K562 (cell line): Measurements from ENCODE around the gene SFXN2. TPM values are rescaled to one million over a fixed set of nuclear protein-coding genes. Genes with fewer than 3 reads are reported as not detected.

Experiments
- ATAC-seq: fragments of 200-7000 bp; cut with Tn5 transposase; 3 replicates; pipeline ENCODE4 v1.9.1; 2020; ENCODE audit warnings: moderate library complexity
- BruUV-seq: library from RNA; stranded (reverse); fragments of 400-500 nt; replicated peaks from 2 replicates; lab custom pipeline; 2021; lab: Mats Ljungman, UMichigan
- CTCF ChIA-PET: fragments of 300-600 bp; formaldehyde crosslinking; extraction: SDS; loops from one replicate; lab custom pipeline; 2021; ENCODE audit warnings: low intra/inter-chr PET ratio; lab: Yijun Ruan, JAX
- POLR2A ChIA-PET: fragments of 300-600, 350-650 bp; sonication (Branson Sonifier 250); formaldehyde crosslinking; extraction: SDS; loops from one replicate; lab custom pipeline; 2021; ENCODE audit warnings: antibody characterized with exemption, inconsistent platforms; lab: Yijun Ruan, JAX
- DNase-seq, 4 experiments: peaks; one replicate each; pipeline versions ENCODE4 v3.0.0 to v3.0.0-alpha.2; 2011 to 2018; ENCODE audit warnings: low spot score in 3 of 4, mixed read lengths in 3 of 4; ENCODE audit errors: extremely low read depth in 1 of 4
- FAIRE-seq: peaks from 2 replicates; lab custom pipeline; 2011; peaks lifted over from hg19 to GRCh38; lab: Jason Lieb, UNC
- H2AFZ ChIP-seq: 2 replicates; pipeline ENCODE4 v1.6.0; 2011; ENCODE audit warnings: low read depth, low read length, control low read depth, inconsistent platforms
- H3K27ac ChIP-seq: fragments of 200-600 bp; 3 replicates; pipeline ENCODE4 v1.8.0; 2011; ENCODE audit warnings: low read depth, mild to moderate bottlenecking, control low read depth, inconsistent platforms, low read length, moderate library complexity, mixed read lengths; ENCODE audit errors: extremely low read depth
- H3K27me3 ChIP-seq, 2 experiments: fragments of 300-600 bp in 1 of 2; 2 replicates in 1 of 2; 3 replicates in 1 of 2; pipeline versions ENCODE4 v1.6.0 to v1.8.0; 2011; ENCODE audit warnings: inconsistent platforms in 2 of 2, low read length in 2 of 2, mild to moderate bottlenecking in 1 of 2, mixed read lengths in 1 of 2, moderate library complexity in 1 of 2; ENCODE audit not compliant: control insufficient read depth in 2 of 2, insufficient read depth in 2 of 2
- H3K36me3 ChIP-seq: fragments of 300-600 bp; 3 replicates; pipeline ENCODE4 v1.8.0; 2011; ENCODE audit warnings: mild to moderate bottlenecking, low read length, inconsistent platforms; ENCODE audit not compliant: control insufficient read depth, insufficient read depth
- H3K4me1 ChIP-seq, 2 experiments: fragments of 200-600 bp in 1 of 2; replicated peaks in 1 of 2; 2 replicates in 1 of 2; 3 replicates in 1 of 2; pipeline versions ENCODE4 v1.5.1 to v1.8.0; 2011; ENCODE audit warnings: inconsistent platforms in 2 of 2, low read length in 2 of 2, mild to moderate bottlenecking in 1 of 2, mixed read lengths in 1 of 2, moderate library complexity in 1 of 2; ENCODE audit not compliant: control insufficient read depth in 2 of 2, insufficient read depth in 2 of 2
- H3K4me2 ChIP-seq: 2 replicates; pipeline ENCODE4 v1.6.1; 2011; ENCODE audit warnings: low read length, control low read depth, inconsistent platforms, mixed read lengths; ENCODE audit not compliant: insufficient read depth
- H3K4me3 ChIP-seq: fragments of 200-600 bp; sonication (generic), shearing (Covaris generic); 2 replicates; pipeline ENCODE4 v1.5.1; 2016; ENCODE audit warnings: control low read depth, inconsistent platforms
- H3K79me2 ChIP-seq: fragments of 200-600 bp; 3 replicates; pipeline ENCODE4 v1.8.0; 2011; ENCODE audit warnings: low read length, inconsistent platforms; ENCODE audit not compliant: control insufficient read depth, insufficient read depth
- H3K9ac ChIP-seq, 2 experiments: 2 replicates each; pipeline versions ENCODE4 v1.6.0 to v1.6.1; 2011; ENCODE audit warnings: low read depth in 2 of 2, low read length in 2 of 2, control low read depth in 1 of 2, inconsistent platforms in 1 of 2, mild to moderate bottlenecking in 1 of 2, mixed read lengths in 1 of 2; ENCODE audit not compliant: insufficient read depth in 1 of 2
- H3K9me1 ChIP-seq: one replicate; pipeline ENCODE4 v1.6.0; 2011; ENCODE audit warnings: inconsistent platforms, mild to moderate bottlenecking, low read length, moderate library complexity; ENCODE audit not compliant: control insufficient read depth, insufficient read depth
- H3K9me3 ChIP-seq: replicated peaks from 2 replicates; pipeline ENCODE4 v1.5.1; 2011; ENCODE audit warnings: low read depth, low read length, inconsistent platforms; ENCODE audit not compliant: control insufficient read depth, insufficient read depth
- H4K20me1 ChIP-seq: replicated peaks from 2 replicates; pipeline ENCODE4 v1.6.1; 2011; ENCODE audit warnings: low read length, inconsistent platforms, mixed read lengths; ENCODE audit not compliant: control insufficient read depth, insufficient read depth
- HDAC3 ChIP-seq: fragments of 450-650 bp; IDR thresholded peaks from 2 replicates; pipeline ENCODE4 v1.6.1; 2018; ENCODE audit warnings: borderline replicate concordance, mild to moderate bottlenecking, moderate library complexity; ENCODE audit not compliant: partially characterized antibody
- MAZ ChIP-seq, 2 experiments: fragments of 450-650 bp in 1 of 2; sonication (generic) in 1 of 2; formaldehyde crosslinking; IDR thresholded peaks in 1 of 2; conservative IDR thresholded peaks in 1 of 2; 2 replicates each; pipeline versions ENCODE4 v1.4.0 to v1.5.0; 2020; ENCODE audit warnings: mild to moderate bottlenecking in 1 of 2, missing genetic modification reagents in 1 of 2
- NFIX ChIP-seq: fragments of 250-450 bp; sonication (Bioruptor Pico); IDR thresholded peaks from 2 replicates; pipeline ENCODE4 v1.4.0; 2020; ENCODE audit warnings: low read depth, mild to moderate bottlenecking, moderate library complexity
- ZNF143 ChIP-seq: sonication (generic); formaldehyde crosslinking; IDR thresholded peaks from 2 replicates; pipeline ENCODE4 v1.9.0; 2022; ENCODE audit warnings: mild to moderate bottlenecking, missing genetic modification reagents
- WGBS: fragments of 100-300 bp; shearing (Covaris generic); methylation state at CpG from one replicate; pipeline ENCODE4 v1.1.6; 2016; ENCODE audit warnings: low coverage, mixed read lengths; ENCODE audit not compliant: insufficient coverage; ENCODE audit errors: missing lambda C conversion rate; 5-methylcytosine and 5-hydroxymethylcytosine counted together
- in situ Hi-C: fragments of 300-500 bp; cut with MboI; formaldehyde crosslinking; loops from 4 replicates; pipeline ENCODE4 v1.15.0; 2018; ENCODE audit warnings: inconsistent platforms, mixed read lengths
- intact Hi-C: fragments of 100-400 bp; cut with micrococcal nuclease; formaldehyde crosslinking; loops from 2 replicates; pipeline ENCODE4 v1.14.2; 2022
- polyA plus RNA-seq, 8 experiments: library from polyadenylated mRNA; depleted of rRNA in 4 of 8; stranded (reverse) in 5 of 8; unstranded in 3 of 8; fragments of >200 nt; fragmentation: Nextera tagmentation in 2 of 8; fragmentation: Illumina TruSeq in 1 of 8; extraction: Ambion mirVana in 2 of 8; extraction: Trizol in 1 of 8; gene quantifications; 2 replicates each; pipeline versions ENCODE4 v1.2.1 to v1.2.3, GENCODE V29; 2011 to 2014; ENCODE audit warnings: inconsistent platforms in 1 of 8, missing spikeins in 1 of 8
- total RNA-seq, 7 experiments: library from RNA; depleted of rRNA in 6 of 7; stranded (reverse); fragments of >200 nt in 6 of 7; fragmentation: Illumina TruSeq in 2 of 7; extraction: Trizol in 2 of 7; gene quantifications; 2 replicates each; pipeline versions ENCODE4 v1.2.1 to v1.2.3, GENCODE V29; 2011 to 2021; ENCODE audit warnings: low replicate concordance in 1 of 7
- TF ChIP-seq, protein P1 (sequence below): fragments of 200-800 bp; sonication (Bioruptor generic); IDR thresholded peaks from 2 replicates; pipeline ENCODE4 v1.6.1; 2017; ENCODE audit warnings: missing genetic modification characterization, missing compliant biosample characterization

The SFXN2 gene
- total and polyA plus RNA-seq, 9 of the 15 experiments (the other 6 are each of a cell fraction or from before 2014, with no cell fraction given) = 7.3 to 23.8 (median 15.7) TPM

- Histone ChIP-seq H3K9me3 (no peaks in the 10 kb centered on the region), H4K20me1 (no peaks in the 10 kb centered on the region), H3K9me1 (no peaks in the 10 kb centered on the region), H3K27ac (no peak overlapping the region; the same call in 2 of the 3 replicates), H3K27me3 (no peaks in the 10 kb centered on the region), H3K36me3 (peaks cover 4% of the 10 kb centered on the region; the same call in 1 of the 3 replicates), H3K4me2 (peak overlapping the region; percentile 42), H3K4me1 (peaks cover 27 to 54% of the 10 kb centered on the region in 2 experiments), H2AFZ (no peak overlapping the region; the same call in 1 of the 2 replicates), H3K9ac (peak overlapping the region; percentile 12 to 82; a peak in 2 of 4 replicates), H3K4me3 (no peak overlapping the region), H3K79me2 (peaks cover 27% of the 10 kb centered on the region)
- intact Hi-C loops (no loop called here), in situ Hi-C loops (no loop called here)
- FAIRE-seq = no peak
- TF ChIP-seq, protein P1, sequence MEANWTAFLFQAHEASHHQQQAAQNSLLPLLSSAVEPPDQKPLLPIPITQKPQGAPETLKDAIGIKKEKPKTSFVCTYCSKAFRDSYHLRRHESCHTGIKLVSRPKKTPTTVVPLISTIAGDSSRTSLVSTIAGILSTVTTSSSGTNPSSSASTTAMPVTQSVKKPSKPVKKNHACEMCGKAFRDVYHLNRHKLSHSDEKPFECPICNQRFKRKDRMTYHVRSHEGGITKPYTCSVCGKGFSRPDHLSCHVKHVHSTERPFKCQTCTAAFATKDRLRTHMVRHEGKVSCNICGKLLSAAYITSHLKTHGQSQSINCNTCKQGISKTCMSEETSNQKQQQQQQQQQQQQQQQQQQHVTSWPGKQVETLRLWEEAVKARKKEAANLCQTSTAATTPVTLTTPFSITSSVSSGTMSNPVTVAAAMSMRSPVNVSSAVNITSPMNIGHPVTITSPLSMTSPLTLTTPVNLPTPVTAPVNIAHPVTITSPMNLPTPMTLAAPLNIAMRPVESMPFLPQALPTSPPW (CRISPR knock-in tag) = peak; percentile 28; the same call in 1 of the 2 replicates
- no peak for TF ChIP-seq ZNF143 (CRISPR knock-in tag)
- no peak for TF ChIP-seq HDAC3
- no peak for TF ChIP-seq NFIX
- TF ChIP-seq MAZ (CRISPR knock-in tag; conservative IDR thresholded peaks at IDR 0.05 in 1 of 2, IDR thresholded peaks at IDR 0.05 in 1 of 2) = peak in 1 of 2 experiments; percentile 40; a peak in 1 of 4 replicates
- BruUV-seq = no TSS peak
- 47% methylated on average over 14 of the region's 18 CpGs for WGBS
- peak; percentile 22; the same call in 2 of the 3 replicates for ATAC-seq
- no peak for DNase-seq
- ChIA-PET POLR2A (interaction anchor here (0.6 kb wide), 1 partner anchor 14 kb away, joined by 3 read pairs; no protein-coding TSS in a partner anchor), CTCF (no interaction called here)
These were observed 68.5 kb downstream of the SFXN2 start for GRCh38 chr10:102782673-102783551.
